ENCODE measurements around the gene SERPINC1. TPM values are rescaled to one million over a fixed set of nuclear protein-coding genes. Genes with fewer than 3 reads are reported as not detected.

The SERPINC1 gene
- total RNA-seq, 4 donors from 2014 or later, result not detected

GRCh38 chr1:173900427-173900826 lies 16.7 kb downstream of the SERPINC1 start:
- Histone ChIP-seq H3K27me3 (no peaks in the 10 kb centered on the region), H3K36me3 (no peaks in the 10 kb centered on the region), H3K4me1 (peaks cover 0 to 4% (median 0%) of the 10 kb centered on the region in 3 donors), H3K27ac (no peak overlapping the region), H3K9me3 (no peaks in the 10 kb centered on the region), H3K4me3 (no peak overlapping the region)
- WGBS, 2 donors (ENCODE audit: low coverage in 1 of 2), result 52 to 76% methylated on average over 2 of the region's 2 CpGs
- TF ChIP-seq POLR2A (IDR thresholded peaks at IDR 0.05) (no peak), CTCF (IDR thresholded peaks at IDR 0.05) (no peak), POLR2AphosphoS5 (IDR thresholded peaks at IDR 0.05) (no peak), EP300 (IDR thresholded peaks at IDR 0.05) (no peak)
- ATAC-seq, result no peak

- no peaks in the 10 kb centered on the region for H3K4me1 ChIP-seq
- no peaks in the 10 kb centered on the region for H3K36me3 ChIP-seq
- H3K27me3 ChIP-seq, result no peaks in the 10 kb centered on the region
- no peak for ATAC-seq
- no peak overlapping the region for H3K4me3 ChIP-seq
- no peak for TF ChIP-seq POLR2AphosphoS5 (IDR thresholded peaks at IDR 0.05)
- TF ChIP-seq EP300 (IDR thresholded peaks at IDR 0.05), result no peak
- no peak for TF ChIP-seq POLR2A (IDR thresholded peaks at IDR 0.05)
- no peak for TF ChIP-seq CTCF (IDR thresholded peaks at IDR 0.05)
- 87 to 95% methylated on average over 2 of the region's 3 CpGs for WGBS, 2 donors (ENCODE audit: low coverage in 1 of 2)
- H3K27ac ChIP-seq, result no peak overlapping the region
- no peaks in the 10 kb centered on the region for H3K9me3 ChIP-seq
Measured at GRCh38 chr1:173894189-173894588, 22.9 kb downstream of the SERPINC1 start.

GRCh38 chr1:173893611-173894010 lies 23.5 kb downstream of the SERPINC1 start:
- Histone ChIP-seq H3K4me1 (no peaks in the 10 kb centered on the region), H3K9me3 (no peaks in the 10 kb centered on the region), H3K27ac (no peak overlapping the region), H3K4me3 (no peak overlapping the region), H3K27me3 (no peaks in the 10 kb centered on the region), H3K36me3 (peaks cover 0 to 1% of the 10 kb centered on the region in 2 donors)
- no peak for TF ChIP-seq CTCF (IDR thresholded peaks at IDR 0.05)
- no peak for TF ChIP-seq POLR2AphosphoS5 (IDR thresholded peaks at IDR 0.05)
- no peak for TF ChIP-seq EP300 (IDR thresholded peaks at IDR 0.05)
- TF ChIP-seq POLR2A (IDR thresholded peaks at IDR 0.05), result no peak
- WGBS, 2 donors (ENCODE audit: low coverage in 1 of 2), result 85 to 100% methylated on average over 1 of the region's 1 CpG
- no peak for ATAC-seq

GRCh38 chr1:173889885-173890284 lies 27.2 kb downstream of the SERPINC1 start:
- Histone ChIP-seq H3K4me1 (no peaks in the 10 kb centered on the region), H3K27me3 (no peaks in the 10 kb centered on the region), H3K4me3 (no peak overlapping the region), H3K9me3 (no peaks in the 10 kb centered on the region), H3K27ac (no peak overlapping the region), H3K36me3 (peaks cover 0 to 35% of the 10 kb centered on the region in 2 donors)
- ATAC-seq, result no peak
- no peak for TF ChIP-seq POLR2AphosphoS5 (IDR thresholded peaks at IDR 0.05)
- TF ChIP-seq CTCF (IDR thresholded peaks at IDR 0.05), result no peak
- TF ChIP-seq POLR2A (IDR thresholded peaks at IDR 0.05), result no peak
- no peak for TF ChIP-seq EP300 (IDR thresholded peaks at IDR 0.05)
- 90 to 95% methylated on average over 2 of the region's 2 CpGs for WGBS, 2 donors (ENCODE audit: low coverage in 1 of 2)

- no peak overlapping the region for H3K27ac ChIP-seq
- H3K36me3 ChIP-seq, result peaks cover 0 to 37% of the 10 kb centered on the region in 2 donors
- ATAC-seq, result no peak
- H3K4me1 ChIP-seq, result no peaks in the 10 kb centered on the region
- no peak for TF ChIP-seq POLR2A (IDR thresholded peaks at IDR 0.05)
- no peak for TF ChIP-seq POLR2AphosphoS5 (IDR thresholded peaks at IDR 0.05)
- no peak for TF ChIP-seq CTCF (IDR thresholded peaks at IDR 0.05)
- TF ChIP-seq EP300 (IDR thresholded peaks at IDR 0.05), result no peak
- no peak overlapping the region for H3K4me3 ChIP-seq
- no peaks in the 10 kb centered on the region for H3K9me3 ChIP-seq
- no peaks in the 10 kb centered on the region for H3K27me3 ChIP-seq
Measured at GRCh38 chr1:173888749-173889148, 28.4 kb downstream of the SERPINC1 start.
